ENCODE measurements around the gene ATOSB.

- no peak for TF ChIP-seq POLR2A (IDR thresholded peaks at IDR 0.05)
- no peak for TF ChIP-seq CTCF (IDR thresholded peaks at IDR 0.05)
- TF ChIP-seq EP300 (IDR thresholded peaks at IDR 0.05) = no peak
- TF ChIP-seq POLR2AphosphoS5 (IDR thresholded peaks at IDR 0.05) = no peak
Observed at GRCh38 chr9:35079041-35079425, 36.6 kb downstream of the ATOSB start.

All from stomach (tissue), 4 donors.